Measurements from ENCODE around the gene ADGRV1. TPM values are rescaled to one million over a fixed set of nuclear protein-coding genes. Genes with fewer than 3 reads are reported as not detected.

The ADGRV1 gene
- total RNA-seq, 1 experiment from 2014 or later, result 64.8 TPM

DNA sequence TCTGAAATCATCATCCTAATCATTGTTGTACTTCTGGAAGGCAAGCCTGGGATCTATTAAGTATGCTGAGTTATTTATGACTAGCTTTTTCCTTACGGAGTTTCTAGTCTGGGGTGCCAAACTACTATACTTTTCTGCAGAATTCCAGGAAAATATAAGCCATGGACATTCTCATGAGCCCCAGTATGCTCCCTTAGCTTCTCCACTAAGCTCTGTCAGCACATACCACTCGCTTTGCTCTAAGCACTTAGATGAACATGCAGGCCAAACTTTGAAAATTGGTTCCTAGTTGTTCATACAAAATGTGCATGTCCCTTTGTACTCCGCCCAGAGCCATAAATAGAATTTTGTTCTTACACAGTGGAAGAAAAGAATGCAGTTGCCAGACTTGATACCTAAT, 539.9 kb downstream of the ADGRV1 start:
- no peaks in the 10 kb centered on the region for H3K79me2 ChIP-seq (ENCODE audit: insufficient read depth, low read length)
- Mint-ChIP-seq H3K36me3 (ENCODE audit: insufficient read depth in 1 of 3, low read depth in 3 of 3) (peaks cover under 1 to 10% (median under 1%) of the 10 kb centered on the region in 3 experiments; a peak in 5 of 7 replicates), H3K9me3 (no peaks in the 10 kb centered on the region), H3K27me3 (ENCODE audit: low read depth) (no peaks in the 10 kb centered on the region), H3K27ac (no peak overlapping the region), H3K4me3 (no peak overlapping the region), H3K4me1 (peaks cover 45 to 53% of the 10 kb centered on the region in 2 experiments)
- H3K4me2 ChIP-seq (ENCODE audit: insufficient read depth, insufficient read length, low read length), result no peak overlapping the region
- H2BK15ac ChIP-seq (ENCODE audit: low read depth, low read length), result no peak overlapping the region
- no peak overlapping the region for H3K9ac ChIP-seq (ENCODE audit: extremely low read depth, insufficient read length, low read length)
- H3K27me3 ChIP-seq (ENCODE audit: insufficient read depth, low read length), result no peaks in the 10 kb centered on the region
- H2BK120ac ChIP-seq (ENCODE audit: low read depth, low read length, poor library complexity, severe bottlenecking), result no peak overlapping the region
- no peak overlapping the region for H2AFZ ChIP-seq (ENCODE audit: low read length)
- H3K14ac ChIP-seq (ENCODE audit: insufficient read depth, low read length), result no peak overlapping the region
- H4K91ac ChIP-seq (ENCODE audit: insufficient read length, low read depth, low read length), result no peak overlapping the region
- no peak overlapping the region for H2AK5ac ChIP-seq (ENCODE audit: insufficient read length, low read length)
- peaks cover 8% of the 10 kb centered on the region; the same call in 1 of the 2 replicates for H3K4me1 ChIP-seq (ENCODE audit: insufficient read depth, low read length)
- no peaks in the 10 kb centered on the region for H3K23me2 ChIP-seq (ENCODE audit: insufficient read length, low read depth, low read length, poor library complexity, severe bottlenecking)
- no peak overlapping the region for H3T11ph ChIP-seq (ENCODE audit: low read length)
- no peak for DNase-seq
- no peak overlapping the region for H4K5ac ChIP-seq (ENCODE audit: insufficient read length, low read depth, low read length)
- H4K20me1 ChIP-seq (ENCODE audit: control insufficient read depth, insufficient read depth, insufficient read length), result peaks cover 2% of the 10 kb centered on the region
- H2BK20ac ChIP-seq (ENCODE audit: low read depth, low read length, poor library complexity, severe bottlenecking), result no peak overlapping the region
- H3K18ac ChIP-seq (ENCODE audit: insufficient read length, low read depth, low read length), result no peak overlapping the region
- H3K27ac ChIP-seq (ENCODE audit: insufficient read length, low read depth, low read length), result no peak overlapping the region
- no peak overlapping the region for H3K56ac ChIP-seq (ENCODE audit: insufficient read length, low read depth, low read length)
- no peaks in the 10 kb centered on the region for H3K9me3 ChIP-seq (ENCODE audit: control insufficient read depth, low read depth, low read length)
- no CpG with 5 or more reads among the region's 3 CpGs for WGBS (ENCODE audit: extremely low coverage, insufficient read length, low lambda C conversion rate)
- TF ChIP-seq, protein P1, sequence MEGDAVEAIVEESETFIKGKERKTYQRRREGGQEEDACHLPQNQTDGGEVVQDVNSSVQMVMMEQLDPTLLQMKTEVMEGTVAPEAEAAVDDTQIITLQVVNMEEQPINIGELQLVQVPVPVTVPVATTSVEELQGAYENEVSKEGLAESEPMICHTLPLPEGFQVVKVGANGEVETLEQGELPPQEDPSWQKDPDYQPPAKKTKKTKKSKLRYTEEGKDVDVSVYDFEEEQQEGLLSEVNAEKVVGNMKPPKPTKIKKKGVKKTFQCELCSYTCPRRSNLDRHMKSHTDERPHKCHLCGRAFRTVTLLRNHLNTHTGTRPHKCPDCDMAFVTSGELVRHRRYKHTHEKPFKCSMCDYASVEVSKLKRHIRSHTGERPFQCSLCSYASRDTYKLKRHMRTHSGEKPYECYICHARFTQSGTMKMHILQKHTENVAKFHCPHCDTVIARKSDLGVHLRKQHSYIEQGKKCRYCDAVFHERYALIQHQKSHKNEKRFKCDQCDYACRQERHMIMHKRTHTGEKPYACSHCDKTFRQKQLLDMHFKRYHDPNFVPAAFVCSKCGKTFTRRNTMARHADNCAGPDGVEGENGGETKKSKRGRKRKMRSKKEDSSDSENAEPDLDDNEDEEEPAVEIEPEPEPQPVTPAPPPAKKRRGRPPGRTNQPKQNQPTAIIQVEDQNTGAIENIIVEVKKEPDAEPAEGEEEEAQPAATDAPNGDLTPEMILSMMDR (conservative IDR thresholded peaks at IDR 0.05), result no peak
- H2BK5ac ChIP-seq (ENCODE audit: insufficient read length, low read length), result no peak overlapping the region
- H3K4ac ChIP-seq (ENCODE audit: low read depth, low read length), result no peak overlapping the region
- H3K79me1 ChIP-seq (ENCODE audit: insufficient read depth, low read depth, low read length, poor library complexity, severe bottlenecking), result no peaks in the 10 kb centered on the region
- no peak overlapping the region for H2BK12ac ChIP-seq (ENCODE audit: insufficient read length, low read depth, low read length)
- no peak overlapping the region for H4K8ac ChIP-seq (replicated peaks; ENCODE audit: insufficient read length, low read depth, low read length)
- no peak overlapping the region for H3K23ac ChIP-seq (ENCODE audit: insufficient read length, low read depth, low read length)

All from H9 (cell line).